ENCODE results near the gene NHLRC4.

DNA sequence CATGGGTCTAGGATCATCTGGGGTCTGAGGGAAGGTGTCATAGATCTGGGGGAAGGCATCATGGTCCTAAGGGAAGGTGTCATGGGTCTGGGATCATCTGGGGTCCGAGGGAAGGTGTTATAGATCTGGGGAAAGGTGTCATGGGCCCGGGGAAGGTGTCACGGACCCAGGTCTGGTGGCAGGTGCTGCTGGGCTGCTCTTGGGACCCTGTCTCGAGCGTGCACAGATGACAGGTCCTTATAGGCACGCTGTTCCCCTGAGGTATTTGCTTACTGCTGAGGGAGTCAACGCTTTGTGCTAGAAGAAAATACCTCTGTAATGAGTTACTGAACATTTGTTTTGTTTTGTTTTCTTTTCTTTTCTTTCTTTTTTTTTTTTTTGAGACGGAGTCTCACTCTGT, 24.4 kb downstream of the NHLRC4 start:
- TF ChIP-seq, protein P1, sequence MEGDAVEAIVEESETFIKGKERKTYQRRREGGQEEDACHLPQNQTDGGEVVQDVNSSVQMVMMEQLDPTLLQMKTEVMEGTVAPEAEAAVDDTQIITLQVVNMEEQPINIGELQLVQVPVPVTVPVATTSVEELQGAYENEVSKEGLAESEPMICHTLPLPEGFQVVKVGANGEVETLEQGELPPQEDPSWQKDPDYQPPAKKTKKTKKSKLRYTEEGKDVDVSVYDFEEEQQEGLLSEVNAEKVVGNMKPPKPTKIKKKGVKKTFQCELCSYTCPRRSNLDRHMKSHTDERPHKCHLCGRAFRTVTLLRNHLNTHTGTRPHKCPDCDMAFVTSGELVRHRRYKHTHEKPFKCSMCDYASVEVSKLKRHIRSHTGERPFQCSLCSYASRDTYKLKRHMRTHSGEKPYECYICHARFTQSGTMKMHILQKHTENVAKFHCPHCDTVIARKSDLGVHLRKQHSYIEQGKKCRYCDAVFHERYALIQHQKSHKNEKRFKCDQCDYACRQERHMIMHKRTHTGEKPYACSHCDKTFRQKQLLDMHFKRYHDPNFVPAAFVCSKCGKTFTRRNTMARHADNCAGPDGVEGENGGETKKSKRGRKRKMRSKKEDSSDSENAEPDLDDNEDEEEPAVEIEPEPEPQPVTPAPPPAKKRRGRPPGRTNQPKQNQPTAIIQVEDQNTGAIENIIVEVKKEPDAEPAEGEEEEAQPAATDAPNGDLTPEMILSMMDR (tag by site-specific recombination; IDR thresholded peaks at IDR 0.05): no peak
- TF ChIP-seq, protein P2, sequence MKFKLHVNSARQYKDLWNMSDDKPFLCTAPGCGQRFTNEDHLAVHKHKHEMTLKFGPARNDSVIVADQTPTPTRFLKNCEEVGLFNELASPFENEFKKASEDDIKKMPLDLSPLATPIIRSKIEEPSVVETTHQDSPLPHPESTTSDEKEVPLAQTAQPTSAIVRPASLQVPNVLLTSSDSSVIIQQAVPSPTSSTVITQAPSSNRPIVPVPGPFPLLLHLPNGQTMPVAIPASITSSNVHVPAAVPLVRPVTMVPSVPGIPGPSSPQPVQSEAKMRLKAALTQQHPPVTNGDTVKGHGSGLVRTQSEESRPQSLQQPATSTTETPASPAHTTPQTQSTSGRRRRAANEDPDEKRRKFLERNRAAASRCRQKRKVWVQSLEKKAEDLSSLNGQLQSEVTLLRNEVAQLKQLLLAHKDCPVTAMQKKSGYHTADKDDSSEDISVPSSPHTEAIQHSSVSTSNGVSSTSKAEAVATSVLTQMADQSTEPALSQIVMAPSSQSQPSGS (tag by site-specific recombination; IDR thresholded peaks at IDR 0.05; ENCODE audit: low read depth): no peak
- TF ChIP-seq KLF9 (tag by site-specific recombination; IDR thresholded peaks at IDR 0.05; ENCODE audit: low read depth) (no peak), REPIN1 (tag by site-specific recombination; IDR thresholded peaks at IDR 0.05; ENCODE audit: low read depth) (no peak), SALL2 (tag by site-specific recombination; IDR thresholded peaks at IDR 0.05; ENCODE audit: borderline replicate concordance) (no peak), ZNF121 (tag by site-specific recombination; IDR thresholded peaks at IDR 0.05) (no peak), KLF1 (tag by site-specific recombination; IDR thresholded peaks at IDR 0.05) (no peak)
- TF ChIP-seq, protein P3, sequence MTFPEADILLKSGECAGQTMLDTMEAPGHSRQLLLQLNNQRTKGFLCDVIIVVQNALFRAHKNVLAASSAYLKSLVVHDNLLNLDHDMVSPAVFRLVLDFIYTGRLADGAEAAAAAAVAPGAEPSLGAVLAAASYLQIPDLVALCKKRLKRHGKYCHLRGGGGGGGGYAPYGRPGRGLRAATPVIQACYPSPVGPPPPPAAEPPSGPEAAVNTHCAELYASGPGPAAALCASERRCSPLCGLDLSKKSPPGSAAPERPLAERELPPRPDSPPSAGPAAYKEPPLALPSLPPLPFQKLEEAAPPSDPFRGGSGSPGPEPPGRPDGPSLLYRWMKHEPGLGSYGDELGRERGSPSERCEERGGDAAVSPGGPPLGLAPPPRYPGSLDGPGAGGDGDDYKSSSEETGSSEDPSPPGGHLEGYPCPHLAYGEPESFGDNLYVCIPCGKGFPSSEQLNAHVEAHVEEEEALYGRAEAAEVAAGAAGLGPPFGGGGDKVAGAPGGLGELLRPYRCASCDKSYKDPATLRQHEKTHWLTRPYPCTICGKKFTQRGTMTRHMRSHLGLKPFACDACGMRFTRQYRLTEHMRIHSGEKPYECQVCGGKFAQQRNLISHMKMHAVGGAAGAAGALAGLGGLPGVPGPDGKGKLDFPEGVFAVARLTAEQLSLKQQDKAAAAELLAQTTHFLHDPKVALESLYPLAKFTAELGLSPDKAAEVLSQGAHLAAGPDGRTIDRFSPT (tag by site-specific recombination; IDR thresholded peaks at IDR 0.05): no peak

All from HEK293 (cell line).